D721Med (cell line): Measurements from ENCODE around the gene SPOCK1.

ENCODE experiments used
- DNase-seq: peaks from one replicate; pipeline ENCODE4 v3.0.0; 2011; ENCODE audit warnings: low spot score; ENCODE audit not compliant: insufficient read length
- FAIRE-seq: peaks from 2 replicates; lab custom pipeline; 2011; peaks lifted over from hg19 to GRCh38; lab: Jason Lieb, UNC
- TF ChIP-seq, protein P1 (sequence below): IDR thresholded peaks from 2 replicates; pipeline ENCODE4 v1.5.1; 2012; ENCODE audit warnings: mild to moderate bottlenecking, control low read depth; ENCODE audit not compliant: insufficient read depth; ENCODE audit errors: missing control alignments

Gene SPOCK1

DNA sequence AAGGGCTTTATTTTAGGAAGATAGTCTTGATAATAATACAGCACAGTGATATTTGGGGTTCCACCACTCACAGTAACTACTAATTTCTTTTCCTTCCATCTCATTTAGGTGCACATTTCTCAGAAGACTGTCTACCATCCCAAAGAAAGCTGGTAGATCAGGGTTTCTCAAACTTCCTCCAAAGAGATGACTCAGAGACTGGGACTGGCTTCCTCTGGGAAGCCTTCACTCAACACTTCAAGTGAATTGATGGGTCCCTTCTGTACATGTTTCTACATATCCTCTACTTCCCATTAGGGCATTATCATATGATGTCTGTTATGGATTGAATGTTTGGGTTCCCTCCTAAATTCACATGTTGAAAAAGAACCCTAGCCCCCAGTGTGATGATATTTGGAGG lies 138.5 kb downstream of the SPOCK1 start:
- DNase-seq (no peak), FAIRE-seq (no peak)
- TF ChIP-seq, protein P1, sequence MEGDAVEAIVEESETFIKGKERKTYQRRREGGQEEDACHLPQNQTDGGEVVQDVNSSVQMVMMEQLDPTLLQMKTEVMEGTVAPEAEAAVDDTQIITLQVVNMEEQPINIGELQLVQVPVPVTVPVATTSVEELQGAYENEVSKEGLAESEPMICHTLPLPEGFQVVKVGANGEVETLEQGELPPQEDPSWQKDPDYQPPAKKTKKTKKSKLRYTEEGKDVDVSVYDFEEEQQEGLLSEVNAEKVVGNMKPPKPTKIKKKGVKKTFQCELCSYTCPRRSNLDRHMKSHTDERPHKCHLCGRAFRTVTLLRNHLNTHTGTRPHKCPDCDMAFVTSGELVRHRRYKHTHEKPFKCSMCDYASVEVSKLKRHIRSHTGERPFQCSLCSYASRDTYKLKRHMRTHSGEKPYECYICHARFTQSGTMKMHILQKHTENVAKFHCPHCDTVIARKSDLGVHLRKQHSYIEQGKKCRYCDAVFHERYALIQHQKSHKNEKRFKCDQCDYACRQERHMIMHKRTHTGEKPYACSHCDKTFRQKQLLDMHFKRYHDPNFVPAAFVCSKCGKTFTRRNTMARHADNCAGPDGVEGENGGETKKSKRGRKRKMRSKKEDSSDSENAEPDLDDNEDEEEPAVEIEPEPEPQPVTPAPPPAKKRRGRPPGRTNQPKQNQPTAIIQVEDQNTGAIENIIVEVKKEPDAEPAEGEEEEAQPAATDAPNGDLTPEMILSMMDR, result no peak

DNA sequence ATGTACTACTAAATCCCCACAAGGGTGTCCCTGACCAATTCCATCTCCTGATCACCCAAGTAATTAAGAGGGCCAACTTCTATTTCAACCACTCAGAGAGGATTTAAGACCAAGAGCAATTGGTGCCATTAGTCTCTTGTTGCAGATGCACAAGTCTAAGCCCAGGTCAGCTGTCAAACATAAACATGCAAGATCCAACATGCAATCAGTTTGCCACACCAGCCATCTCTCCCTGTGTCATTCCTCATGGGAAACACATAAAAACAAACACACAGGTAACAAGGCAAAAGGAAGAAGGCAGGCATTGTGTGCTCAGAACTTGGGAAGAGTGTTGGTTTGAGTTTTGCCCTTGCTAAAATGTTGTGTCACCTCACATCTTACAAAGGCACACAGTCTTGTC lies 139.2 kb downstream of the SPOCK1 start:
- DNase-seq (no peak), FAIRE-seq (no peak)
- TF ChIP-seq, protein P1, result no peak

DNA sequence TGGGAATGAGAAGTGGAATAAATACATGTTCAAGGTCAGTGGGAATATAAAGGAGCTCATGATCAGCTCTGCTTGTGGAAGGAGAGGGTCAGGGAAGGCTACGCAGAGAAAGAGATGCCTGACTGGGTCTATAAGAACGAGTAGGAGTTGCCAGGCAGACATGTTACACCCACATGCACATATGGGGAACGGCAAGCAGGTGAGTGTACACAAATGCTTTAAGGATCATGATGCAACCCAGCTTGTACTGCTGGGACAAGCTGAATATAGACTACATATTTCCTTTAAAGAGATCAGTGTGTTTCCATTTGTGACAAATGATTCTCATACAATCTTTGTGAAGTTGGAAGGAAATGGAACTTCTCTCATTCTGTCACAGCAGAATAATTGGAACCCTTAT lies 141.7 kb downstream of the SPOCK1 start:
- TF ChIP-seq, protein P1, result no peak
- no peak for DNase-seq
- no peak for FAIRE-seq

DNA sequence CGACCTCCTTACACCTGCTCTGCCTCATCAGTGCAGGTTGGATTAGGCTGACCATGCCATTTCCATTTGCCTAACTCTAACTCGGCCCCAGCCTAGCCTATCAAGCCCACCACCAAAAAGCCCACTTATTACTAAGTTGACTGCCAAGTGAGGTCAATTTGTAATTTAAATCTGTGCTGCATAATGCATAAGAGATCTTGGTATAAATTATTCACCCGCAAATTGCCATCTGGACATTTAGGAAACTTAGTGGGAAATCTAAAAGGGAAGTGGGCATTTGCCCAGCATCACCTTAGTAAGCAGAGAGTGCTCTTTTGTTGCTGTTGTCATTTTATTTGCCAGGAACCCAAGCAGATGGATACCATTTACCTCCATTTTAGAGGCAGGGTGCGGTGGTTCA lies 143.0 kb downstream of the SPOCK1 start:
- no peak for FAIRE-seq
- DNase-seq, result no peak
- TF ChIP-seq, protein P1, result no peak

DNA sequence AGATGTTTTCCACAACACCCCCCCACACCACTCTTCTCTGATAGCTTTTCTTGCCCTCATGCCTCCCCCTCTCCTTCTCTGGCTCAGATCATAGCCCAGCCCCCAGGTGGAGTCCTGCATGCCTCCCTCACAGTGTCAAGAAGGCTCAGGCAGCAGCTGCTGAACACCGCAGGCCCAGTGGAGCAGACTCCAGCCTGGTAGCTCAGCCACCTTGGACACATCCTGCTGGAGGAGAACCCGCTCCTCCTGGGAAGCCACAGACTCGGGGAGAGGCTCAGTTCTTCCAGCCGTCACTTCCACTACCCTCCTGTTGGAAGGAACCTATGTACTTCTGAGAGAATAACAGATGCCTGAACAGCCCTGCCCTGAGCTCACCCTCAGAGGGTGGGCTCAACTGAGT lies 143.4 kb downstream of the SPOCK1 start:
- TF ChIP-seq, protein P1, result no peak
- FAIRE-seq (no peak), DNase-seq (no peak)

DNA sequence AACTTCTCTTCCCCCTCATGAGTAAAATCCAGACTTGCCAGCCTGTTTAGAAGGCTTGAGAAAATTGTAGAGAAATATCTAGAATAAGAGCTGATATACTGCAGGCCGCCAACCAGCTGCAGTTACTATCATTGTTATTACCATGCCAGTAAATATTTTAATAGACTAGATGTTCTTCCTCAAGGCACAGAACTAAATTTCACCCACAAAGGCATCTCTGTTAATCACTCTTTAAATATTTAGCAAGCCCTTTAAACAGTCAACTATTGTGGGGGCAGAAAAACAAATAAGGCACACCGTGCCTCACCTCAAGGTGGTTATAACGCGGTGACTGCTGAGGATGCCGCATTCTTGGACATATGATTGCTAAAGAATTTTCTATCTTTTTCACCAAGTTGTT lies 147.0 kb downstream of the SPOCK1 start:
- no peak for FAIRE-seq
- DNase-seq, result no peak
- TF ChIP-seq, protein P1, result no peak

DNA sequence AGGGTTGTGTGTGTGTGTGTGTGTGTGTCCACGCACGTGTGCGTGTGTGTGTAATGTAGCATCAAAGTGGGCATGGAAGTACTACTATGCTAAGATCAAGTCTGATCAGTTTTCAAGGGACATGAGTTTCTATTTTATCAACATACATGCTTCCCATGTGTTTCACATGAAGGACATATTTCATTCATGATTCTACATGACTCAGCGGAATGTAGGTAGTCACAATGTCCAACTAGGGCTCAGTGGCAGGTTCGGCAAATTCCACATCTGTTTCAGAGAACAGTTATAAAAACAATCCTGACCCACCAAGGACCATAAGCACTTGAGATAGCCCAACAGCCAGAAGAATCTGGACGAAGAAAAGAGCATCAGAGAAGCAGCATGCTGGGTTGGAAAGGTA lies 148.3 kb downstream of the SPOCK1 start:
- FAIRE-seq (no peak), DNase-seq (no peak)
- TF ChIP-seq, protein P1, result no peak
